HepG2 (cell line): Measurements from ENCODE around the gene ADAMTS2. TPM values are rescaled to one million over a fixed set of nuclear protein-coding genes. Genes with fewer than 3 reads are reported as not detected.

Experiments used
- ATAC-seq: fragments of 200-7000 bp; cut with Tn5 transposase; 3 replicates; pipeline ENCODE4 v1.9.1; 2020; ENCODE audit warnings: mild to moderate bottlenecking, moderate library complexity
- BruUV-seq: library from RNA; stranded (reverse); fragments of 400-500 nt; replicated peaks from 2 replicates; lab custom pipeline; 2021; lab: Mats Ljungman, UMichigan
- CTCF ChIA-PET: fragments of 300-600 bp; formaldehyde crosslinking; extraction: SDS; loops from one replicate; lab custom pipeline; 2021; ENCODE audit warnings: low total read pairs, inconsistent platforms, low intra/inter-chr PET ratio; lab: Yijun Ruan, JAX
- POLR2A ChIA-PET: fragments of 350-600 bp; sonication (Branson Sonifier 250); formaldehyde crosslinking; loops from one replicate; lab custom pipeline; 2020; ENCODE audit warnings: antibody characterized with exemption, inconsistent platforms; lab: Yijun Ruan, JAX
- DNase-seq: peaks from one replicate; pipeline ENCODE4 v3.0.0-alpha.2; 2015; ENCODE audit warnings: low spot score
- FAIRE-seq: peaks from 3 replicates; lab custom pipeline; 2011; peaks lifted over from hg19 to GRCh38; lab: Jason Lieb, UNC
- H2AFZ ChIP-seq: one replicate; pipeline ENCODE4 v1.6.1; 2011; ENCODE audit warnings: low read length, inconsistent platforms
- H3K27ac ChIP-seq: fragments of 300-600 bp; 3 replicates; pipeline ENCODE4 v1.8.0; 2011; ENCODE audit warnings: mixed run types, mild to moderate bottlenecking, mixed read lengths, low read length, inconsistent platforms; ENCODE audit not compliant: insufficient read depth; ENCODE audit errors: extremely low read length
- H3K27me3 ChIP-seq, 2 experiments: fragments of 200-600 bp in 1 of 2; 2 replicates in 1 of 2; 3 replicates in 1 of 2; pipeline versions ENCODE4 v1.6.0 to v1.8.0; 2011; ENCODE audit warnings: low read length in 2 of 2, mild to moderate bottlenecking in 2 of 2, moderate library complexity in 2 of 2, inconsistent platforms in 1 of 2; ENCODE audit not compliant: insufficient read depth in 2 of 2, control insufficient read depth in 1 of 2
- H3K36me3 ChIP-seq, 2 experiments: fragments of 200-600 bp in 1 of 2; replicated peaks in 1 of 2; 2 replicates in 1 of 2; 3 replicates in 1 of 2; pipeline versions ENCODE4 v1.5.1 to v1.8.0; 2011; ENCODE audit warnings: low read length in 2 of 2, inconsistent platforms in 1 of 2; ENCODE audit not compliant: insufficient read depth in 2 of 2, control insufficient read depth in 1 of 2
- H3K4me1 ChIP-seq: 2 replicates; pipeline ENCODE4 v1.5.1; 2012; ENCODE audit warnings: low read length, inconsistent platforms; ENCODE audit not compliant: insufficient read depth
- H3K4me2 ChIP-seq: 2 replicates; pipeline ENCODE4 v1.6.0; 2011; ENCODE audit warnings: low read depth, low read length, inconsistent platforms
- H3K4me3 ChIP-seq, 3 experiments: fragments of 200-600 bp in 1 of 3; sonication (generic), shearing (Covaris generic) in 1 of 3; replicated peaks in 1 of 3; 2 replicates each; pipeline ENCODE4 v1.5.1; 2011 to 2016; ENCODE audit warnings: low read length in 3 of 3, inconsistent platforms in 2 of 3, low read depth in 2 of 3, mild to moderate bottlenecking in 2 of 3, control low read depth in 1 of 3, mixed read lengths in 1 of 3; ENCODE audit not compliant: insufficient read depth in 1 of 3
- H3K79me2 ChIP-seq: one replicate; pipeline ENCODE4 v1.6.1; 2011; ENCODE audit warnings: low read length, inconsistent platforms; ENCODE audit not compliant: insufficient read depth
- H3K9ac ChIP-seq: 2 replicates; pipeline ENCODE4 v1.6.0; 2011; ENCODE audit warnings: mild to moderate bottlenecking, low read depth, low read length, inconsistent platforms; ENCODE audit not compliant: insufficient read depth
- H3K9me3 ChIP-seq: 2 replicates; pipeline ENCODE4 v1.5.1; 2012; ENCODE audit warnings: mild to moderate bottlenecking, low read length
- H4K20me1 ChIP-seq: 2 replicates; pipeline ENCODE4 v1.6.0; 2011; ENCODE audit warnings: inconsistent platforms, mild to moderate bottlenecking, low read length, moderate library complexity; ENCODE audit not compliant: insufficient read depth
- CENPX ChIP-seq: sonication (generic); formaldehyde crosslinking; IDR thresholded peaks from 2 replicates; pipeline ENCODE4 v1.9.0; 2021; ENCODE audit warnings: mild to moderate bottlenecking, missing genetic modification reagents, moderate library complexity
- FOXM1 ChIP-seq: sonication (generic); formaldehyde crosslinking; IDR thresholded peaks from 2 replicates; pipeline ENCODE4 v1.5.0; 2020; ENCODE audit warnings: missing genetic modification reagents
- MTA3 ChIP-seq: sonication (generic); formaldehyde crosslinking; IDR thresholded peaks from 2 replicates; pipeline ENCODE4 v1.4.0; 2020; ENCODE audit warnings: missing genetic modification reagents
- NFIB ChIP-seq: sonication (generic); formaldehyde crosslinking; IDR thresholded peaks from 2 replicates; pipeline ENCODE4 v1.9.0; 2021; ENCODE audit warnings: missing genetic modification reagents, mild to moderate bottlenecking, borderline replicate concordance
- ZBTB7A ChIP-seq: sonication (generic); formaldehyde crosslinking; IDR thresholded peaks from 2 replicates; pipeline ENCODE4 v1.8.0; 2022; ENCODE audit warnings: mild to moderate bottlenecking, missing genetic modification reagents
- ZFX ChIP-seq: sonication (generic); formaldehyde crosslinking; IDR thresholded peaks from 2 replicates; pipeline ENCODE4 v1.4.0; 2020; ENCODE audit warnings: mild to moderate bottlenecking, low read depth, missing genetic modification reagents, moderate library complexity
- ZNF354B ChIP-seq: sonication (generic); formaldehyde crosslinking; IDR thresholded peaks from 2 replicates; pipeline ENCODE4 v1.8.0; 2022; ENCODE audit warnings: mild to moderate bottlenecking, missing genetic modification reagents
- ZNF446 ChIP-seq: sonication (generic); formaldehyde crosslinking; IDR thresholded peaks from 2 replicates; pipeline ENCODE4 v1.5.0; 2020; ENCODE audit warnings: mild to moderate bottlenecking, missing genetic modification reagents
- ZNF564 ChIP-seq: sonication (generic); formaldehyde crosslinking; IDR thresholded peaks from 2 replicates; pipeline ENCODE4 v1.8.1; 2023; ENCODE audit warnings: mild to moderate bottlenecking, missing genetic modification reagents
- WGBS: methylation state at CpG from one replicate; pipeline ENCODE4 v1.1.6; 2017; ENCODE audit warnings: low lambda C conversion rate; 5-methylcytosine and 5-hydroxymethylcytosine counted together
- in situ Hi-C: cut with HindIII; loops from 2 replicates; pipeline ENCODE4 v1.10.0; 2017; ENCODE audit warnings: low pct_unique_long_range_greater_than_20kb; ENCODE audit not compliant: extremely low pct_ligation_motif_present
- intact Hi-C: fragments of 100-400 bp; cut with micrococcal nuclease; formaldehyde crosslinking; loops from one replicate; pipeline ENCODE4 v1.10.0; 2022; ENCODE audit not compliant: unreplicated experiment
- polyA plus RNA-seq, 8 experiments: library from polyadenylated mRNA; depleted of rRNA in 3 of 8; stranded (reverse) in 7 of 8; unstranded in 1 of 8; fragments of >200 nt; fragmentation: Illumina TruSeq in 4 of 8; extraction: Trizol in 4 of 8; gene quantifications; 2 replicates each; pipeline versions ENCODE4 v1.2.1 to v1.2.3, GENCODE V29; 2011 to 2016; ENCODE audit warnings: low read depth in 4 of 8, missing spikeins in 1 of 8, mixed read lengths in 1 of 8; ENCODE audit not compliant: insufficient read depth in 1 of 8
- total RNA-seq, 5 experiments: library from RNA; depleted of rRNA; stranded (reverse); fragments of >200 nt; fragmentation: Illumina TruSeq; extraction: Trizol; gene quantifications; 2 replicates each; pipeline ENCODE4 v1.2.3, GENCODE V29; 2016; ENCODE audit warnings: low read depth in 1 of 5
- TF ChIP-seq, protein P1 (sequence below): sonication (generic); formaldehyde crosslinking; IDR thresholded peaks from 2 replicates; pipeline ENCODE4 v1.5.0; 2020; ENCODE audit warnings: mild to moderate bottlenecking, missing genetic modification reagents, borderline replicate concordance
- TF ChIP-seq, protein P2 (sequence below): sonication (generic); formaldehyde crosslinking; IDR thresholded peaks from 2 replicates; pipeline ENCODE4 v1.5.0; 2020; ENCODE audit warnings: missing genetic modification reagents
- TF ChIP-seq, protein P3 (sequence below): sonication (generic); formaldehyde crosslinking; IDR thresholded peaks from 2 replicates; pipeline ENCODE4 v1.5.0; 2020; ENCODE audit warnings: mild to moderate bottlenecking, missing genetic modification reagents
- TF ChIP-seq, protein P4 (sequence below): IDR thresholded peaks from 2 replicates; pipeline ENCODE4 v1.6.1; 2018; ENCODE audit warnings: missing genetic modification reagents

ADAMTS2 gene
- total and polyA plus RNA-seq, 2 of the 13 experiments (the other 11 are each of a cell fraction or from before 2014, with no cell fraction given), result 0.24 to 3.5 TPM

DNA sequence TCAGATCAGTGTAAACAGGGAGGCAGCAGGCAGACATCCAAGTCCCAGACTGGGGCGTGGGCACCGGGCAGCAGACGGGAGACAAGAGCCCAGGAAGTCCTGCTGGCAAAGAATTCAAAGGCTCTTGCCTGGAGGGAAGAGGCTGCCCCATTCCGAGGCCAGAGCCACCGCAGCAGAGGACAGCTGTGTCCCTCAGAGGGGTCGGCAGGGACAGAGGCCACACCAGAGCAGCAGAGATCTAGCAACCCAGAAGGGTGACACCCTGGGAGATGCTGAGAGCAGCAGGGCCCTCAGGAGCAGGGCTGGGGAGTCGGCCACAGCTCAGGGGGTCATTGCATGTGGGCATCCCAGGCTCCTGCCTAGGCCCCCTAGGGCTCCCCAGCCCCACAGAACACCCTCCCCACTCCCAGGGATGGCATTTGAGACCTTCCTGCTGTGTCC lies 29.1 kb downstream of the ADAMTS2 start:
- POLR2A ChIA-PET, result no interaction called here
- ATAC-seq (no peak), DNase-seq (no peak), FAIRE-seq (no peak)
- in situ Hi-C loops, result no loop called here
- 13% methylated on average over 3 of the region's 7 CpGs for WGBS
- no peaks in the 10 kb centered on the region for H3K9me3 ChIP-seq
- no peak overlapping the region for H3K9ac ChIP-seq
- peaks cover 4% of the 10 kb centered on the region in 2 experiments; a peak in 4 of 5 replicates for H3K27me3 ChIP-seq
- no peak overlapping the region for H3K4me3 ChIP-seq
- BruUV-seq, result no TSS peak
- H2AFZ ChIP-seq, result no peak overlapping the region
- H3K4me2 ChIP-seq, result no peak overlapping the region
- CTCF ChIA-PET, result no interaction called here
- no peak overlapping the region for H3K27ac ChIP-seq
- intact Hi-C loops, result no loop called here
- no peaks in the 10 kb centered on the region for H3K4me1 ChIP-seq
- H4K20me1 ChIP-seq, result no peaks in the 10 kb centered on the region
- H3K36me3 ChIP-seq, result no peaks in the 10 kb centered on the region
- no peaks in the 10 kb centered on the region for H3K79me2 ChIP-seq
- TF ChIP-seq FOXM1 (CRISPR knock-in tag) (no peak), MTA3 (CRISPR knock-in tag) (no peak), CENPX (CRISPR knock-in tag) (no peak), ZBTB7A (CRISPR knock-in tag) (no peak), ZNF354B (CRISPR knock-in tag) (no peak), NFIB (no peak), ZNF446 (CRISPR knock-in tag) (no peak), ZNF564 (CRISPR knock-in tag) (no peak), ZFX (CRISPR knock-in tag) (no peak)
- TF ChIP-seq, protein P1, sequence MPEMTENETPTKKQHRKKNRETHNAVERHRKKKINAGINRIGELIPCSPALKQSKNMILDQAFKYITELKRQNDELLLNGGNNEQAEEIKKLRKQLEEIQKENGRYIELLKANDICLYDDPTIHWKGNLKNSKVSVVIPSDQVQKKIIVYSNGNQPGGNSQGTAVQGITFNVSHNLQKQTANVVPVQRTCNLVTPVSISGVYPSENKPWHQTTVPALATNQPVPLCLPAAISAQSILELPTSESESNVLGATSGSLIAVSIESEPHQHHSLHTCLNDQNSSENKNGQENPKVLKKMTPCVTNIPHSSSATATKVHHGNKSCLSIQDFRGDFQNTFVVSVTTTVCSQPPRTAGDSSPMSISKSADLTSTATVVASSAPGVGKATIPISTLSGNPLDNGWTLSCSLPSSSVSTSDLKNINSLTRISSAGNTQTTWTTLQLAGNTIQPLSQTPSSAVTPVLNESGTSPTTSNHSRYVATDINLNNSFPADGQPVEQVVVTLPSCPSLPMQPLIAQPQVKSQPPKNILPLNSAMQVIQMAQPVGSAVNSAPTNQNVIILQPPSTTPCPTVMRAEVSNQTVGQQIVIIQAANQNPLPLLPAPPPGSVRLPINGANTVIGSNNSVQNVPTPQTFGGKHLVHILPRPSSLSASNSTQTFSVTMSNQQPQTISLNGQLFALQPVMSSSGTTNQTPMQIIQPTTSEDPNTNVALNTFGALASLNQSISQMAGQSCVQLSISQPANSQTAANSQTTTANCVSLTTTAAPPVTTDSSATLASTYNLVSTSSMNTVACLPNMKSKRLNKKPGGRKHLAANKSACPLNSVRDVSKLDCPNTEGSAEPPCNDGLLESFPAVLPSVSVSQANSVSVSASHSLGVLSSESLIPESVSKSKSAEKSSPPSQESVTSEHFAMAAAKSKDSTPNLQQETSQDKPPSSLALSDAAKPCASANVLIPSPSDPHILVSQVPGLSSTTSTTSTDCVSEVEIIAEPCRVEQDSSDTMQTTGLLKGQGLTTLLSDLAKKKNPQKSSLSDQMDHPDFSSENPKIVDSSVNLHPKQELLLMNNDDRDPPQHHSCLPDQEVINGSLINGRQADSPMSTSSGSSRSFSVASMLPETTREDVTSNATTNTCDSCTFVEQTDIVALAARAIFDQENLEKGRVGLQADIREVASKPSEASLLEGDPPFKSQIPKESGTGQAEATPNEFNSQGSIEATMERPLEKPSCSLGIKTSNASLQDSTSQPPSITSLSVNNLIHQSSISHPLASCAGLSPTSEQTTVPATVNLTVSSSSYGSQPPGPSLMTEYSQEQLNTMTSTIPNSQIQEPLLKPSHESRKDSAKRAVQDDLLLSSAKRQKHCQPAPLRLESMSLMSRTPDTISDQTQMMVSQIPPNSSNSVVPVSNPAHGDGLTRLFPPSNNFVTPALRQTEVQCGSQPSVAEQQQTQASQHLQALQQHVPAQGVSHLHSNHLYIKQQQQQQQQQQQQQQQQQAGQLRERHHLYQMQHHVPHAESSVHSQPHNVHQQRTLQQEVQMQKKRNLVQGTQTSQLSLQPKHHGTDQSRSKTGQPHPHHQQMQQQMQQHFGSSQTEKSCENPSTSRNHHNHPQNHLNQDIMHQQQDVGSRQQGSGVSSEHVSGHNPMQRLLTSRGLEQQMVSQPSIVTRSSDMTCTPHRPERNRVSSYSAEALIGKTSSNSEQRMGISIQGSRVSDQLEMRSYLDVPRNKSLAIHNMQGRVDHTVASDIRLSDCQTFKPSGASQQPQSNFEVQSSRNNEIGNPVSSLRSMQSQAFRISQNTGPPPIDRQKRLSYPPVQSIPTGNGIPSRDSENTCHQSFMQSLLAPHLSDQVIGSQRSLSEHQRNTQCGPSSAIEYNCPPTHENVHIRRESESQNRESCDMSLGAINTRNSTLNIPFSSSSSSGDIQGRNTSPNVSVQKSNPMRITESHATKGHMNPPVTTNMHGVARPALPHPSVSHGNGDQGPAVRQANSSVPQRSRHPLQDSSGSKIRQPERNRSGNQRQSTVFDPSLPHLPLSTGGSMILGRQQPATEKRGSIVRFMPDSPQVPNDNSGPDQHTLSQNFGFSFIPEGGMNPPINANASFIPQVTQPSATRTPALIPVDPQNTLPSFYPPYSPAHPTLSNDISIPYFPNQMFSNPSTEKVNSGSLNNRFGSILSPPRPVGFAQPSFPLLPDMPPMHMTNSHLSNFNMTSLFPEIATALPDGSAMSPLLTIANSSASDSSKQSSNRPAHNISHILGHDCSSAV (CRISPR knock-in tag), result no peak
- TF ChIP-seq, protein P2, sequence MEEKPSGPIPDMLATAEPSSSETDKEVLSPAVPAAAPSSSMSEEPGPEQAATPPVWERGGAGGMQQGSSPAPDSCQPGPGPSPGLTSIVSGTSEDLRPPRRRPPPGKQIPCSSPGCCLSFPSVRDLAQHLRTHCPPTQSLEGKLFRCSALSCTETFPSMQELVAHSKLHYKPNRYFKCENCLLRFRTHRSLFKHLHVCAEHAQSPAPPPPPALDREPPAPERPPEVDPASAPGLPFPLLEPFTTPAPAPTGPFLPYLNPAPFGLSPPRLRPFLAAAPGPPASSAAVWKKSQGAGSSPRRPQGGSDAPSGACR (CRISPR knock-in tag), result no peak
- TF ChIP-seq, protein P3, sequence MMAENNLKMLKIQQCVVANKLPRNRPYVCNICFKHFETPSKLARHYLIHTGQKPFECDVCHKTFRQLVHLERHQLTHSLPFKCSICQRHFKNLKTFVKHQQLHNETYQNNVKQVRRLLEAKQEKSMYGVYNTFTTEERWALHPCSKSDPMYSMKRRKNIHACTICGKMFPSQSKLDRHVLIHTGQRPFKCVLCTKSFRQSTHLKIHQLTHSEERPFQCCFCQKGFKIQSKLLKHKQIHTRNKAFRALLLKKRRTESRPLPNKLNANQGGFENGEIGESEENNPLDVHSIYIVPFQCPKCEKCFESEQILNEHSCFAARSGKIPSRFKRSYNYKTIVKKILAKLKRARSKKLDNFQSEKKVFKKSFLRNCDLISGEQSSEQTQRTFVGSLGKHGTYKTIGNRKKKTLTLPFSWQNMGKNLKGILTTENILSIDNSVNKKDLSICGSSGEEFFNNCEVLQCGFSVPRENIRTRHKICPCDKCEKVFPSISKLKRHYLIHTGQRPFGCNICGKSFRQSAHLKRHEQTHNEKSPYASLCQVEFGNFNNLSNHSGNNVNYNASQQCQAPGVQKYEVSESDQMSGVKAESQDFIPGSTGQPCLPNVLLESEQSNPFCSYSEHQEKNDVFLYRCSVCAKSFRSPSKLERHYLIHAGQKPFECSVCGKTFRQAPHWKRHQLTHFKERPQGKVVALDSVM, result no peak
- TF ChIP-seq, protein P4, sequence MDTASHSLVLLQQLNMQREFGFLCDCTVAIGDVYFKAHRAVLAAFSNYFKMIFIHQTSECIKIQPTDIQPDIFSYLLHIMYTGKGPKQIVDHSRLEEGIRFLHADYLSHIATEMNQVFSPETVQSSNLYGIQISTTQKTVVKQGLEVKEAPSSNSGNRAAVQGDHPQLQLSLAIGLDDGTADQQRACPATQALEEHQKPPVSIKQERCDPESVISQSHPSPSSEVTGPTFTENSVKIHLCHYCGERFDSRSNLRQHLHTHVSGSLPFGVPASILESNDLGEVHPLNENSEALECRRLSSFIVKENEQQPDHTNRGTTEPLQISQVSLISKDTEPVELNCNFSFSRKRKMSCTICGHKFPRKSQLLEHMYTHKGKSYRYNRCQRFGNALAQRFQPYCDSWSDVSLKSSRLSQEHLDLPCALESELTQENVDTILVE (CRISPR knock-in tag), result no peak
